ENCODE data around the gene HMG20A. TPM values are rescaled to one million over a fixed set of nuclear protein-coding genes. Genes with fewer than 3 reads are reported as not detected.

The HMG20A gene
- total and polyA plus RNA-seq, 2 experiments from 2014 or later: 40.0 to 45.6 TPM

DNA sequence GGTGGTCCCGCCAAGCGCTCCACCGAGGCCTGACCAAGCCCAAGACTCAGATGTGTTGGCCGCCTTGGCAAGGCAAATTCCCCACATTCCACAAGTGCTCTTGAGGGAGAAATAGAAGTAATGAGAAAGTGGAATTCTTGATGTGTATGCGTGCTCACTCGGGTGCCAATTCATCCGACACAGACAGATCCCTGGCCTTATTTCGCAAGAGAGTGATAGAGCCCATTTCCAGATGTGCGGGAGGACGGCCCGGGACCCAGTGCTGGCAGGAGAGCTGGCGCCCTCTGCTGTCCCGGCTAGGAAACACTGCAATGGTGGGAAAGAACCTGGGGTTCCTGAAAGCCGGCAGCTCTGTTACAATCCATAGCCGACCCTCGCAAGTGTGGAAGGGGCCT, 76.0 kb downstream of the HMG20A start:
- TF ChIP-seq, protein P1, sequence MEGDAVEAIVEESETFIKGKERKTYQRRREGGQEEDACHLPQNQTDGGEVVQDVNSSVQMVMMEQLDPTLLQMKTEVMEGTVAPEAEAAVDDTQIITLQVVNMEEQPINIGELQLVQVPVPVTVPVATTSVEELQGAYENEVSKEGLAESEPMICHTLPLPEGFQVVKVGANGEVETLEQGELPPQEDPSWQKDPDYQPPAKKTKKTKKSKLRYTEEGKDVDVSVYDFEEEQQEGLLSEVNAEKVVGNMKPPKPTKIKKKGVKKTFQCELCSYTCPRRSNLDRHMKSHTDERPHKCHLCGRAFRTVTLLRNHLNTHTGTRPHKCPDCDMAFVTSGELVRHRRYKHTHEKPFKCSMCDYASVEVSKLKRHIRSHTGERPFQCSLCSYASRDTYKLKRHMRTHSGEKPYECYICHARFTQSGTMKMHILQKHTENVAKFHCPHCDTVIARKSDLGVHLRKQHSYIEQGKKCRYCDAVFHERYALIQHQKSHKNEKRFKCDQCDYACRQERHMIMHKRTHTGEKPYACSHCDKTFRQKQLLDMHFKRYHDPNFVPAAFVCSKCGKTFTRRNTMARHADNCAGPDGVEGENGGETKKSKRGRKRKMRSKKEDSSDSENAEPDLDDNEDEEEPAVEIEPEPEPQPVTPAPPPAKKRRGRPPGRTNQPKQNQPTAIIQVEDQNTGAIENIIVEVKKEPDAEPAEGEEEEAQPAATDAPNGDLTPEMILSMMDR (IDR thresholded peaks at IDR 0.05; ENCODE audit: low read depth, low read length): peak; percentile 97
- Histone ChIP-seq H3K36me3 (no peaks in the 10 kb centered on the region), H3K27me3 (no peaks in the 10 kb centered on the region), H3K4me3 (no peak overlapping the region), H3K9me3 (ENCODE audit: low read depth) (no peaks in the 10 kb centered on the region), H3K27ac (peak overlapping the region; percentile 81), H3K4me1 (ENCODE audit: low read depth) (peaks cover 33% of the 10 kb centered on the region)
- peak; percentile 78 to 99 for DNase-seq (ENCODE audit: low read depth in 1 of 2, low spot score in 1 of 2)

DNA sequence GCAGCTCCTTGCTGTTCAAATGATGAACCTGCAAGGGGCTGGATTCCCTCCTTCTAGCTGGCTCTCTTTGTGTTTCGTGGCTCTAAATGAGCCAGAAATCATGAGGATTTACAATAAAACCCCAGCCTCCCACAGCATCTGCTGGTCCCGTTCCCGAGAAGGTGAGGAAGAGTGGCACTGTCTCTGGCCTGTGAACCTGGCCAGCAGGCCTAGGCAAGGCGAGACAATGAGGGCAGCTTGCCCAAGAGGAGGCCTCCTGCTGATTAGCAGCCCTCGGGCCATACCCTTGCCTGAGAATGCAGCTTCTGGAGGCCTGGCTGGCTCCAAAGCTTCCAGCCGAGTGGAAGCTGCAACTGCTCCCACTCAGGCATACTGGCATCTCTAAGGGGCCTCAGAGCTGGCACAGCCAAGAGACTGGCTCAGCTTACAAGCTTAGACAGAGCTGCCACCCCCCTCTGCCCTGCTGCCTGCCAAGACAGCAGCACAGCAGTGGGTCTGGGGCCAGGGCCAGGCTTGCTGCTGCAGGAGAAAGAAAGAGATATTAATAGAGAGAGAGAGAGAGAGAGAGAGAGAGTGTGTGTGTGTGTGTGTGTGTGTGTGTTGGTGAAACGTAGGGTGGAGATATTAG, 76.5 kb downstream of the HMG20A start:
- Histone ChIP-seq H3K27ac (peak overlapping the region; percentile 81), H3K4me3 (no peak overlapping the region), H3K4me1 (ENCODE audit: low read depth) (peaks cover 28% of the 10 kb centered on the region), H3K9me3 (ENCODE audit: low read depth) (no peaks in the 10 kb centered on the region), H3K27me3 (no peaks in the 10 kb centered on the region), H3K36me3 (no peaks in the 10 kb centered on the region)
- TF ChIP-seq, protein P1 (IDR thresholded peaks at IDR 0.05; ENCODE audit: low read depth, low read length): no peak
- peak; percentile 35 to 67 for DNase-seq (ENCODE audit: low read depth in 1 of 2, low spot score in 1 of 2)

- H3K27me3 ChIP-seq: no peaks in the 10 kb centered on the region
- H3K4me1 ChIP-seq (ENCODE audit: low read depth): peaks cover 28% of the 10 kb centered on the region
- peak; percentile 31 to 76 for DNase-seq (ENCODE audit: low read depth in 1 of 2, low spot score in 1 of 2)
- TF ChIP-seq, protein P1 (IDR thresholded peaks at IDR 0.05; ENCODE audit: low read depth, low read length): no peak
- H3K36me3 ChIP-seq: no peaks in the 10 kb centered on the region
- H3K27ac ChIP-seq: peak overlapping the region; percentile 81
- no peaks in the 10 kb centered on the region for H3K9me3 ChIP-seq (ENCODE audit: low read depth)
- H3K4me3 ChIP-seq: no peak overlapping the region
Measured at GRCh38 chr15:77497942-77498361, 77.3 kb downstream of the HMG20A start.

DNA sequence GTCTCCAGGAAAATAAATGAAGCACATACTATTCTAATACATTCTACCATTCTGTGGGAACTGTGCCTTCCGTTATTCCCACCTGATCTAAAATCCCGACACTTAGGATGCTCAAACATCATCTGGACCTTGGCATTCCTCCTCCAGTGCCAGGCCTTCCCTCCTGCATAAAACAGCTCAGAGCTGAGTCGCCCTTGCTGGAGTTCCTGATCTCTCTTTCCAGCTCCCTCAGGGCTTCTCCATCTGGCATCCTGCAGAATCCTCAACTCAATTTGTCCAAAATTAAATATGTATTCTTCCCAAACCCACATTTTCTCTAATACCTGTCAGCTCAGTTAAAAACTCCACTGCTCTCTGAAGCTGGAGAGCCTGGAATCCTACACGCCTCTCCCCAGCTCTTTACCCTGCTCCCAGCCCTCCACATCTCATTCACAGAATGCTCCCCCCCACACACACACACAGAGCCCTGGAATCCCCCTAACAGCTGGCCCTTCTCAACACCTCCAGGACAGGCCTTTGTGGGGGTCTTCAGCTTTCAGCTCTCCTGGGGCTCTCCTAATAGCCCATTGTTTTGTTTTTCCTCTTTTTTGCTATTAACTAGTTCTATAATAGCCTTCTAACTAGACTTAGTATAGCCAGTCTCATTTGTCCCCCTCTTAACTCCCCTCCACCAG, 78.5 kb downstream of the HMG20A start:
- no peak overlapping the region for H3K4me3 ChIP-seq
- no peaks in the 10 kb centered on the region for H3K9me3 ChIP-seq (ENCODE audit: low read depth)
- H3K27ac ChIP-seq: peak overlapping the region; percentile 81
- no peak for DNase-seq (ENCODE audit: low read depth in 1 of 2, low spot score in 1 of 2)
- TF ChIP-seq, protein P1 (IDR thresholded peaks at IDR 0.05; ENCODE audit: low read depth, low read length): no peak
- H3K4me1 ChIP-seq (ENCODE audit: low read depth): peaks cover 28% of the 10 kb centered on the region
- H3K36me3 ChIP-seq: no peaks in the 10 kb centered on the region
- H3K27me3 ChIP-seq: no peaks in the 10 kb centered on the region

- Histone ChIP-seq H3K9me3 (ENCODE audit: low read depth) (no peaks in the 10 kb centered on the region), H3K27ac (no peak overlapping the region), H3K4me3 (no peak overlapping the region), H3K4me1 (ENCODE audit: low read depth) (peaks cover 28% of the 10 kb centered on the region), H3K36me3 (no peaks in the 10 kb centered on the region), H3K27me3 (no peaks in the 10 kb centered on the region)
- TF ChIP-seq, protein P1 (IDR thresholded peaks at IDR 0.05; ENCODE audit: low read depth, low read length): no peak
- peak in 1 of 2 donors; percentile 53 for DNase-seq (ENCODE audit: low read depth in 1 of 2, low spot score in 1 of 2)
Measured at GRCh38 chr15:77500989-77501388, 80.3 kb downstream of the HMG20A start.

Measured in cardiac muscle cell (in vitro differentiated cells and primary cell).